Loucy (cell line): Measurements from ENCODE around the gene CYSLTR2.

ENCODE experiments used
- H2AFZ ChIP-seq: fragments of 200-600 bp; sonication (generic); 2 replicates; pipeline ENCODE4 v1.6.0; 2016; ENCODE audit warnings: antibody characterized with exemption, mild to moderate bottlenecking, low read length, moderate library complexity
- H3F3A ChIP-seq: fragments of 200-600 bp; 2 replicates; pipeline ENCODE4 v1.6.0; 2016; ENCODE audit warnings: antibody characterized with exemption, low read depth, mild to moderate bottlenecking
- H3K27me3 ChIP-seq: fragments of 200-600 bp; sonication (generic); 2 replicates; pipeline ENCODE4 v1.6.1; 2014; ENCODE audit warnings: low read length, mild to moderate bottlenecking; ENCODE audit not compliant: insufficient read depth, poor library complexity, severe bottlenecking
- H3K36me3 ChIP-seq: fragments of 200-600 bp; sonication (generic); 2 replicates; pipeline ENCODE4 v1.6.1; 2016; ENCODE audit warnings: low read length; ENCODE audit not compliant: insufficient read depth
- H3K4me1 ChIP-seq: fragments of 200-600 bp; sonication (generic); 2 replicates; pipeline ENCODE4 v1.5.1; 2014; ENCODE audit warnings: low read length, mild to moderate bottlenecking; ENCODE audit not compliant: insufficient read depth, poor library complexity, severe bottlenecking
- H3K4me2 ChIP-seq: fragments of 200-600 bp; sonication (generic); 2 replicates; pipeline ENCODE4 v1.6.0; 2014; ENCODE audit warnings: antibody characterized with exemption, low read length, low read depth, mild to moderate bottlenecking; ENCODE audit not compliant: poor library complexity, severe bottlenecking
- H3K4me3 ChIP-seq: fragments of 200-600 bp; sonication (generic); 2 replicates; pipeline ENCODE4 v1.5.1; 2014; ENCODE audit warnings: low read length, mild to moderate bottlenecking, mixed read lengths; ENCODE audit not compliant: poor library complexity, severe bottlenecking
- H3K79me2 ChIP-seq: fragments of 200-600 bp; sonication (generic); 2 replicates; pipeline ENCODE4 v1.6.1; 2014; ENCODE audit warnings: low read length; ENCODE audit not compliant: insufficient read depth
- H3K9ac ChIP-seq: fragments of 200-600 bp; sonication (generic); 2 replicates; pipeline ENCODE4 v1.6.0; 2014; ENCODE audit warnings: mild to moderate bottlenecking, low read depth, low read length, moderate library complexity; ENCODE audit not compliant: poor library complexity, severe bottlenecking
- H3K9me2 ChIP-seq: fragments of 200-600 bp; sonication (generic); replicated peaks from 2 replicates; pipeline ENCODE4 v1.6.1; 2016; ENCODE audit warnings: low read depth, low read length, mixed read lengths
- H3K9me3 ChIP-seq: fragments of 200-600 bp; sonication (generic); 2 replicates; pipeline ENCODE4 v1.6.1; 2014; ENCODE audit warnings: mild to moderate bottlenecking, antibody characterized with exemption, low read length, low read depth; ENCODE audit not compliant: insufficient read depth
- H4K20me1 ChIP-seq: fragments of 200-600 bp; sonication (generic); 2 replicates; pipeline ENCODE4 v1.6.0; 2014; ENCODE audit warnings: antibody characterized with exemption, low read length, mild to moderate bottlenecking; ENCODE audit not compliant: insufficient read depth, poor library complexity, severe bottlenecking
- EZH2phosphoT487 ChIP-seq: fragments of 200-600 bp; IDR thresholded peaks from 2 replicates; pipeline ENCODE4 v1.6.1; 2018; ENCODE audit warnings: antibody characterized with exemption, mild to moderate bottlenecking, moderate library complexity, borderline replicate concordance
- TF ChIP-seq, protein P1 (sequence below): fragments of 200-600 bp; sonication (generic); conservative IDR thresholded peaks from 2 replicates; pipeline ENCODE4 v1.5.1; 2014; ENCODE audit warnings: mild to moderate bottlenecking, antibody characterized with exemption, low read length

The CYSLTR2 gene

DNA sequence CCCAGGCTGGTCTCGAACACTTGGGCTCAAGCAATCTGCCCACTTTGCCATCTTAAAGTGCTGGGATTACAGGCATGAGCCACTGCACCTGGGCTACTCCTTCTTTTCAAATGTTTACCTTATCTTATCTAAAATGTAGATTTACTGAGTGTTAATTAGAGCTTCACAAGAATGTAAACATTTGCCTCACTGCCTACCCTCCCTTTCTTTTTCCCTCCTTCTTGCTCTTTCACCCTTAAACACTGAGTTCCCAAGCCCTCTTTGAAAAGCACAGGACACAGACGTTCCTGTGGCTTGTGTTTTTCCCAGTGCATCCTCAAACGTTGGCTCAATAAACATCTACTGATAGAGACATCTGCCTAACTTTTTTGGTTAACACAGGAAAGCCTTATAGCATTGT, 32.7 kb upstream of the CYSLTR2 start:
- H2AFZ ChIP-seq, result no peak overlapping the region
- no peaks in the 10 kb centered on the region for H3K4me1 ChIP-seq
- TF ChIP-seq, protein P1, sequence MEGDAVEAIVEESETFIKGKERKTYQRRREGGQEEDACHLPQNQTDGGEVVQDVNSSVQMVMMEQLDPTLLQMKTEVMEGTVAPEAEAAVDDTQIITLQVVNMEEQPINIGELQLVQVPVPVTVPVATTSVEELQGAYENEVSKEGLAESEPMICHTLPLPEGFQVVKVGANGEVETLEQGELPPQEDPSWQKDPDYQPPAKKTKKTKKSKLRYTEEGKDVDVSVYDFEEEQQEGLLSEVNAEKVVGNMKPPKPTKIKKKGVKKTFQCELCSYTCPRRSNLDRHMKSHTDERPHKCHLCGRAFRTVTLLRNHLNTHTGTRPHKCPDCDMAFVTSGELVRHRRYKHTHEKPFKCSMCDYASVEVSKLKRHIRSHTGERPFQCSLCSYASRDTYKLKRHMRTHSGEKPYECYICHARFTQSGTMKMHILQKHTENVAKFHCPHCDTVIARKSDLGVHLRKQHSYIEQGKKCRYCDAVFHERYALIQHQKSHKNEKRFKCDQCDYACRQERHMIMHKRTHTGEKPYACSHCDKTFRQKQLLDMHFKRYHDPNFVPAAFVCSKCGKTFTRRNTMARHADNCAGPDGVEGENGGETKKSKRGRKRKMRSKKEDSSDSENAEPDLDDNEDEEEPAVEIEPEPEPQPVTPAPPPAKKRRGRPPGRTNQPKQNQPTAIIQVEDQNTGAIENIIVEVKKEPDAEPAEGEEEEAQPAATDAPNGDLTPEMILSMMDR, result no peak
- no peak for TF ChIP-seq EZH2phosphoT487
- no peaks in the 10 kb centered on the region for H3K9me2 ChIP-seq
- no peaks in the 10 kb centered on the region for H3K79me2 ChIP-seq
- peaks cover 14% of the 10 kb centered on the region for H3K9me3 ChIP-seq
- H3K4me3 ChIP-seq, result no peak overlapping the region
- no peaks in the 10 kb centered on the region for H3F3A ChIP-seq
- H3K27me3 ChIP-seq, result no peaks in the 10 kb centered on the region
- H3K4me2 ChIP-seq, result no peak overlapping the region
- no peaks in the 10 kb centered on the region for H4K20me1 ChIP-seq
- H3K9ac ChIP-seq, result no peak overlapping the region
- no peaks in the 10 kb centered on the region for H3K36me3 ChIP-seq

DNA sequence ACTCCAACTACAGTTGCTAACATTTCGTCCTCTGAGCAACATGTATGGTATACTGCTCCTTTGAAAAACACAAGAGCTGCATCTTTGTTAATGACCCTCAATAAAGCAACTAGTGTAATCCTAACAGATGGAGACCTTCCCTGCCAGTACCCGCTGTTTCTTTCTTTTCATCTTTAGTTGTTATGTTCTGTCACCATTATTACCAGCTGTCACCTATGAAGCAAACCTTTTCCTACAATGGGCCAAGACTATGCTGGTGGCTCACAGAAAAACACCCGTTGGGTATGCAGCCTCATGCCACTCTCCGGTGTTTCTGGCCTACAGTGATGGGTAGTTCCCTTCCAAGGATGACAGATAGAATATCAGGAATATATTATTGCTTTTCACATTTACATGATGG, 29.7 kb upstream of the CYSLTR2 start:
- no peak overlapping the region for H2AFZ ChIP-seq
- no peak for TF ChIP-seq EZH2phosphoT487
- TF ChIP-seq, protein P1, result no peak
- H3K79me2 ChIP-seq, result no peaks in the 10 kb centered on the region
- H3K27me3 ChIP-seq, result no peaks in the 10 kb centered on the region
- no peaks in the 10 kb centered on the region for H3F3A ChIP-seq
- H3K9ac ChIP-seq, result no peak overlapping the region
- H3K4me1 ChIP-seq, result no peaks in the 10 kb centered on the region
- H3K9me2 ChIP-seq, result no peaks in the 10 kb centered on the region
- H4K20me1 ChIP-seq, result no peaks in the 10 kb centered on the region
- H3K9me3 ChIP-seq, result peaks cover 12% of the 10 kb centered on the region
- H3K36me3 ChIP-seq, result no peaks in the 10 kb centered on the region
- H3K4me3 ChIP-seq, result no peak overlapping the region
- no peak overlapping the region for H3K4me2 ChIP-seq

DNA sequence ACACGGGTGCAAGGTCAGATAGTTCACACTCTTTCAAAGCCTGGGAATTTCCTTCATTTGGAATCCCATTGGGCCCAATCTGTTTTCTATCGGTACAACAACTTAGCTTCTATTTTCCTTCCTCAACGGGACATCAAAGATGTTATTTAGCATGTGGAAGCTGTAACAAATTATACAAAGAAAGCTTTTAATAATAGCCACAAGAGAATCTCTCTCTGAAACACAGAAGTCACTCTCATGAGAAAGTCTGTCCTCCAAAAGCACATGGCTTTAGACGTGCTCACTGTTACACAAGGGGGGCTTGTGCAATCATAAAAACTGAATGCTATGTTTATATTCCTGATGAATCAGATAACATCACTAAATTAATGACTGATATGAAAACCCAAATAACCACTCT, 28.9 kb upstream of the CYSLTR2 start:
- H3K9me2 ChIP-seq, result no peaks in the 10 kb centered on the region
- no peaks in the 10 kb centered on the region for H3K79me2 ChIP-seq
- H3K4me2 ChIP-seq, result no peak overlapping the region
- no peaks in the 10 kb centered on the region for H4K20me1 ChIP-seq
- H3K27me3 ChIP-seq, result no peaks in the 10 kb centered on the region
- H3K9me3 ChIP-seq, result peaks cover 7% of the 10 kb centered on the region
- no peaks in the 10 kb centered on the region for H3F3A ChIP-seq
- H3K9ac ChIP-seq, result no peak overlapping the region
- H3K4me1 ChIP-seq, result no peaks in the 10 kb centered on the region
- no peaks in the 10 kb centered on the region for H3K36me3 ChIP-seq
- no peak overlapping the region for H2AFZ ChIP-seq
- TF ChIP-seq, protein P1, result no peak
- TF ChIP-seq EZH2phosphoT487, result no peak
- H3K4me3 ChIP-seq, result no peak overlapping the region
